ENCODE results near the gene MOB1B. TPM values are rescaled to one million over a fixed set of nuclear protein-coding genes. Genes with fewer than 3 reads are reported as not detected.

Gene MOB1B
- total RNA-seq, 1 donor from 2014 or later: 30.6 TPM

DNA sequence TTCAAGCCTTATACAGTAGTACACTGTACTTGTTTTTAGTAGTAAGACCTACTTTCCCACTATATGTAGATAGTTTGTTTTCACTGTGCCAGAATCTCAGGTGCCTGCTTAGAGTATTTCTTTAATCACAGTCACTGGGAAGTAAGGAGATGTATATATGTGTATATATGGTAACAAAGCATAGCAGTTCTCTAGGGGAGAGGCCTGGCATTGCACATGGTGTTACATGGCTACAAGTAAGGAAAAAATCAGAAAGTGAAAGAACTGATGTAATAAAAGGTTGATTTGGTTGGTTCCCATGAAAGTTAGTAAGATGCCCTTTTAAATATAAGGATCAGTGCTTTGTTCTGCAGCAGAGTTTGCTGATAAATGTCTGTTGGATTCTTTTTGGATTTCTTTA is 81.9 kb downstream of the MOB1B start:
- no peaks in the 10 kb centered on the region for H3K9me3 Mint-ChIP-seq
- H3F3A ChIP-seq (ENCODE audit: low read depth): no peaks in the 10 kb centered on the region
- H4K20me1 ChIP-seq (ENCODE audit: low read depth): no peaks in the 10 kb centered on the region
- no peak overlapping the region for H2AFZ ChIP-seq (replicated peaks)
- H3K4me1 Mint-ChIP-seq: no peaks in the 10 kb centered on the region
- H3K4me2 ChIP-seq: no peak overlapping the region
- no peak for DNase-seq (ENCODE audit: low spot score)
- H3K4me1 ChIP-seq: no peaks in the 10 kb centered on the region
- no peak overlapping the region for H3K27ac Mint-ChIP-seq
- no peak overlapping the region for H3K4me3 Mint-ChIP-seq
- H3K9me3 ChIP-seq (ENCODE audit: low read depth): no peaks in the 10 kb centered on the region
- no peak for TF ChIP-seq EZH2 (IDR thresholded peaks at IDR 0.05)
- TF ChIP-seq EZH2phosphoT487 (IDR thresholded peaks at IDR 0.05): no peak
- TF ChIP-seq CTCF (IDR thresholded peaks at IDR 0.05): no peak
- H3K27me3 ChIP-seq: no peaks in the 10 kb centered on the region
- H3K79me2 ChIP-seq (ENCODE audit: low read depth): no peaks in the 10 kb centered on the region
- no peak overlapping the region for H3K4me3 ChIP-seq
- H3K27me3 Mint-ChIP-seq (ENCODE audit: insufficient read depth, low read depth): no peaks in the 10 kb centered on the region
- H3K27ac ChIP-seq: no peak overlapping the region
- peaks cover 6% of the 10 kb centered on the region for H3K36me3 ChIP-seq
- H3K36me3 Mint-ChIP-seq: peaks cover 4% of the 10 kb centered on the region
- no peak overlapping the region for H3K9ac ChIP-seq

- no peaks in the 10 kb centered on the region for H3F3A ChIP-seq (ENCODE audit: low read depth)
- no peaks in the 10 kb centered on the region for H3K27me3 ChIP-seq
- no peaks in the 10 kb centered on the region for H4K20me1 ChIP-seq (ENCODE audit: low read depth)
- H3K4me1 Mint-ChIP-seq: no peaks in the 10 kb centered on the region
- no peak overlapping the region for H3K4me3 Mint-ChIP-seq
- H3K4me1 ChIP-seq: no peaks in the 10 kb centered on the region
- H3K36me3 Mint-ChIP-seq: peaks cover 4% of the 10 kb centered on the region
- H3K27me3 Mint-ChIP-seq (ENCODE audit: insufficient read depth, low read depth): no peaks in the 10 kb centered on the region
- H3K36me3 ChIP-seq: peaks cover 6% of the 10 kb centered on the region
- H3K4me3 ChIP-seq: no peak overlapping the region
- no peak overlapping the region for H2AFZ ChIP-seq (replicated peaks)
- H3K9ac ChIP-seq: no peak overlapping the region
- no peak for DNase-seq (ENCODE audit: low spot score)
- no peak overlapping the region for H3K27ac ChIP-seq
- H3K27ac Mint-ChIP-seq: no peak overlapping the region
- no peak overlapping the region for H3K4me2 ChIP-seq
- no peaks in the 10 kb centered on the region for H3K79me2 ChIP-seq (ENCODE audit: low read depth)
- H3K9me3 ChIP-seq (ENCODE audit: low read depth): no peaks in the 10 kb centered on the region
- TF ChIP-seq CTCF (IDR thresholded peaks at IDR 0.05) (no peak), EZH2 (IDR thresholded peaks at IDR 0.05) (no peak), EZH2phosphoT487 (IDR thresholded peaks at IDR 0.05) (no peak)
- H3K9me3 Mint-ChIP-seq: no peaks in the 10 kb centered on the region
These were observed 82.4 kb downstream of the MOB1B start for GRCh38 chr4:70984589-70984988.

DNA sequence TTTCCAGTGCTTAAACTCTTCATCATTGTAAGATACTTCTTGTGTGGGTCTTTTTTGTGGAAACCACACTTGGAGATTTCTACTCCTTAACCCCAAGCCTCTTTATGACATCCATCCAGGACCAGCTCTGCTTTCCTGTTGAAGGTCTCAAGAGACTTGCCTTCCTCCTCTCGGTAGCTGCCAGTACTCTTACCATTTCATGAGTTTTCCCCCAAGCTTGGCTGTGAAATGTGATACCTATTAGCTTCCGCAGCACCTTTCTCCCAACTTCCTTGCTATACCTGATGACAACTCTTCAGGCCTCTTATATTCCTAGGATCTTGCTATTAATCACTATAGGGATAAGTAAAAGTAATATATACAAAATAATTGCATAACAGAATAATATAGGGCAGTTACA is 89.4 kb downstream of the MOB1B start:
- no peak for DNase-seq (ENCODE audit: low spot score)

More for the DNA sequence above, 89.4 kb downstream of the MOB1B start:
- Mint-ChIP-seq H3K36me3 (peaks cover 28% of the 10 kb centered on the region), H3K4me3 (no peak overlapping the region), H3K9me3 (peaks cover 16% of the 10 kb centered on the region), H3K27ac (no peak overlapping the region), H3K27me3 (ENCODE audit: insufficient read depth, low read depth) (no peaks in the 10 kb centered on the region), H3K4me1 (peaks cover 20% of the 10 kb centered on the region)
- no peaks in the 10 kb centered on the region for H3K27me3 ChIP-seq
- TF ChIP-seq EZH2phosphoT487 (IDR thresholded peaks at IDR 0.05) (no peak), EZH2 (IDR thresholded peaks at IDR 0.05) (no peak), CTCF (IDR thresholded peaks at IDR 0.05) (no peak)
- no peak overlapping the region for H3K27ac ChIP-seq
- H3K9ac ChIP-seq: no peak overlapping the region
- H3K79me2 ChIP-seq (ENCODE audit: low read depth): peaks cover 30% of the 10 kb centered on the region
- no peaks in the 10 kb centered on the region for H3K36me3 ChIP-seq
- peaks cover 29% of the 10 kb centered on the region for H3F3A ChIP-seq (ENCODE audit: low read depth)
- no peak overlapping the region for H2AFZ ChIP-seq (replicated peaks)
- peaks cover 4% of the 10 kb centered on the region for H4K20me1 ChIP-seq (ENCODE audit: low read depth)
- H3K9me3 ChIP-seq (ENCODE audit: low read depth): no peaks in the 10 kb centered on the region
- H3K4me2 ChIP-seq: no peak overlapping the region
- H3K4me3 ChIP-seq: no peak overlapping the region
- peaks cover 6% of the 10 kb centered on the region for H3K4me1 ChIP-seq
